ENCODE data around the gene RNF175.

GRCh38 chr4:153733751-153734448 lies 25.9 kb downstream of the RNF175 start:
- TF ChIP-seq CTCF (IDR thresholded peaks at IDR 0.05) (no peak), POLR2A (IDR thresholded peaks at IDR 0.05) (no peak)
